Peyer's patch (tissue), 4 donors: ENCODE results near the gene EPHA6.

ENCODE experiments used
- POLR2A ChIP-seq, 2 donors: fragments of 450-650 bp; IDR thresholded peaks; one replicate each; pipeline ENCODE4 v1.5.1; 2017; ENCODE audit warnings: antibody characterized with exemption in 2 of 2, mild to moderate bottlenecking in 2 of 2, moderate library complexity in 2 of 2
- TF ChIP-seq, protein P1 (sequence below), 6 experiments: fragments of 450-650 bp in 4 of 6; fragments of 200-600 bp in 2 of 6; sonication (generic) in 1 of 6; IDR thresholded peaks; one replicate each; pipeline ENCODE4 v1.5.1; 2017 to 2019; ENCODE audit warnings: antibody characterized with exemption in 6 of 6, mild to moderate bottlenecking in 3 of 6, moderate library complexity in 1 of 6

DNA sequence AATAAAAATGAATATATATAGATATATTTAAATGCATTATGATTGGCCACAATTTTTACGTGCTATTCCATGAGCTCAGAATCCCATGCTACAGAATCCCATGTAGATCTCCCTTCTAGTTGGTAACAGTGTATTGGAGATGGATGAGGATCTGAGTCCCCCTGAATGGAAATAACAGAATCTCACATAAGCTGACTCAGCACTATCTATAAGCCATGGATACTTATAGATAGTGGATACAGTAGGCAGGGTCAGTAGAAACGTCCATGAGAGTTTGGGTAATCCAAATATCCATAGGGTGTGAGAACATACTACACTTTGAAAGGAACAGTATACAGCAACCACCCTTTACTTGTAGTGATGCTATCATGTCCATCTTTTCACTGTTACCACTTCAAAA, 375.4 kb downstream of the EPHA6 start:
- TF ChIP-seq, protein P1, sequence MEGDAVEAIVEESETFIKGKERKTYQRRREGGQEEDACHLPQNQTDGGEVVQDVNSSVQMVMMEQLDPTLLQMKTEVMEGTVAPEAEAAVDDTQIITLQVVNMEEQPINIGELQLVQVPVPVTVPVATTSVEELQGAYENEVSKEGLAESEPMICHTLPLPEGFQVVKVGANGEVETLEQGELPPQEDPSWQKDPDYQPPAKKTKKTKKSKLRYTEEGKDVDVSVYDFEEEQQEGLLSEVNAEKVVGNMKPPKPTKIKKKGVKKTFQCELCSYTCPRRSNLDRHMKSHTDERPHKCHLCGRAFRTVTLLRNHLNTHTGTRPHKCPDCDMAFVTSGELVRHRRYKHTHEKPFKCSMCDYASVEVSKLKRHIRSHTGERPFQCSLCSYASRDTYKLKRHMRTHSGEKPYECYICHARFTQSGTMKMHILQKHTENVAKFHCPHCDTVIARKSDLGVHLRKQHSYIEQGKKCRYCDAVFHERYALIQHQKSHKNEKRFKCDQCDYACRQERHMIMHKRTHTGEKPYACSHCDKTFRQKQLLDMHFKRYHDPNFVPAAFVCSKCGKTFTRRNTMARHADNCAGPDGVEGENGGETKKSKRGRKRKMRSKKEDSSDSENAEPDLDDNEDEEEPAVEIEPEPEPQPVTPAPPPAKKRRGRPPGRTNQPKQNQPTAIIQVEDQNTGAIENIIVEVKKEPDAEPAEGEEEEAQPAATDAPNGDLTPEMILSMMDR (IDR thresholded peaks at IDR 0.05): no peak
- TF ChIP-seq POLR2A (IDR thresholded peaks at IDR 0.05): no peak
